Measurements from ENCODE around the gene SHC2.

- TF ChIP-seq CTCF (IDR thresholded peaks at IDR 0.05), result no peak
- no peak for TF ChIP-seq POLR2A (IDR thresholded peaks at IDR 0.05)
- no peak for TF ChIP-seq EP300 (IDR thresholded peaks at IDR 0.05)
Observed at GRCh38 chr19:424546-424945, 36.3 kb downstream of the SHC2 start.
